Bronchial epithelial cell (primary cell): ENCODE measurements around the gene PID1. TPM values are rescaled to one million over a fixed set of nuclear protein-coding genes. Genes with fewer than 3 reads are reported as not detected.

Experiments used
- DNase-seq: peaks from one replicate; pipeline ENCODE4 v3.0.0-alpha.2; 2010; ENCODE audit warnings: low read depth
- FAIRE-seq: peaks from 2 replicates; lab custom pipeline; 2011; peaks lifted over from hg19 to GRCh38; lab: Jason Lieb, UNC
- H3K27me3 ChIP-seq: 2 replicates; pipeline ENCODE4 v1.5.1; 2011; ENCODE audit warnings: low read length; ENCODE audit not compliant: control insufficient read depth, insufficient read depth
- H3K36me3 ChIP-seq: 2 replicates; pipeline ENCODE4 v1.5.1; 2011; ENCODE audit warnings: low read length; ENCODE audit not compliant: control insufficient read depth, insufficient read depth
- H3K4me3 ChIP-seq: 2 replicates; pipeline ENCODE4 v1.5.1; 2011; ENCODE audit warnings: mild to moderate bottlenecking, low read depth, low read length, control low read depth
- total RNA-seq: library from RNA; depleted of rRNA; stranded (reverse); fragments of >200 nt; gene quantifications from 2 replicates; pipeline ENCODE4 v1.2.1, GENCODE V29; 2014
- TF ChIP-seq, protein P1 (sequence below): IDR thresholded peaks from 2 replicates; pipeline ENCODE4 v1.5.1; 2011; ENCODE audit warnings: mild to moderate bottlenecking, moderate library complexity, low read length, control low read depth, inconsistent platforms; ENCODE audit not compliant: insufficient read depth, severe bottlenecking

Gene PID1
- total RNA-seq, 1 donor from 2014 or later: 9.5 TPM

DNA sequence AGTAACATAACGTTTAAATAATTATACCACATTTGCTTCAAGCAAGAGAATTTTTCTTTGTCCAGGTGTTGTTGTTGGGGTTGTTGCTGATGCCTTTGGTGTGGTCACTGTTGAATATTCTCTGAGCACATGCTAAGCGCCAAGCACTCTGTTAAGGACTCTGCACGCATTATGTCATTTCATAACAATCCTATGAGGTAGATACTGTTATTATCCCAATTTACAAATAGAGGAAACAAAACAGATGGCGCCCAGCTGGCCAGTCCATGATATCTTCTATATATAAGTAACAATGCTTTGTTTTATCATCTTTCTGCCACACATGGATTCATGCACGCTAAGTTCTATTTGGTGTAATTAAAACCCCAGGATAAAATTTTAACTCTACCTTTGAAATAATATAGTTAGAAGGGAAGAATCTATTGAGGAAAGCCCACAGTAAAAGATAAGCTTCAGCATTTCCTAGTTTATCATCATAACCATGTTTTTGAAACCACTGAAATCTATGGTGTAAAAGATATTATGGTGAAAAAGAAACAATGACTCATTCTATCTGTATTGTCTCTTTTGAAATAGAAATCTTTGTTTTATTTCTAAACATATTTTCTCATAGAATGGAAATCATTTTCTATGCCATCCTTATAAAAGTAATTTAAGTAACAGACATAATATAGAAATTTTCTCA, 199.7 kb downstream of the PID1 start:
- Histone ChIP-seq H3K27me3 (no peaks in the 10 kb centered on the region), H3K36me3 (no peaks in the 10 kb centered on the region), H3K4me3 (no peak overlapping the region)
- FAIRE-seq (no peak), DNase-seq (no peak)
- TF ChIP-seq, protein P1, sequence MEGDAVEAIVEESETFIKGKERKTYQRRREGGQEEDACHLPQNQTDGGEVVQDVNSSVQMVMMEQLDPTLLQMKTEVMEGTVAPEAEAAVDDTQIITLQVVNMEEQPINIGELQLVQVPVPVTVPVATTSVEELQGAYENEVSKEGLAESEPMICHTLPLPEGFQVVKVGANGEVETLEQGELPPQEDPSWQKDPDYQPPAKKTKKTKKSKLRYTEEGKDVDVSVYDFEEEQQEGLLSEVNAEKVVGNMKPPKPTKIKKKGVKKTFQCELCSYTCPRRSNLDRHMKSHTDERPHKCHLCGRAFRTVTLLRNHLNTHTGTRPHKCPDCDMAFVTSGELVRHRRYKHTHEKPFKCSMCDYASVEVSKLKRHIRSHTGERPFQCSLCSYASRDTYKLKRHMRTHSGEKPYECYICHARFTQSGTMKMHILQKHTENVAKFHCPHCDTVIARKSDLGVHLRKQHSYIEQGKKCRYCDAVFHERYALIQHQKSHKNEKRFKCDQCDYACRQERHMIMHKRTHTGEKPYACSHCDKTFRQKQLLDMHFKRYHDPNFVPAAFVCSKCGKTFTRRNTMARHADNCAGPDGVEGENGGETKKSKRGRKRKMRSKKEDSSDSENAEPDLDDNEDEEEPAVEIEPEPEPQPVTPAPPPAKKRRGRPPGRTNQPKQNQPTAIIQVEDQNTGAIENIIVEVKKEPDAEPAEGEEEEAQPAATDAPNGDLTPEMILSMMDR: no peak

DNA sequence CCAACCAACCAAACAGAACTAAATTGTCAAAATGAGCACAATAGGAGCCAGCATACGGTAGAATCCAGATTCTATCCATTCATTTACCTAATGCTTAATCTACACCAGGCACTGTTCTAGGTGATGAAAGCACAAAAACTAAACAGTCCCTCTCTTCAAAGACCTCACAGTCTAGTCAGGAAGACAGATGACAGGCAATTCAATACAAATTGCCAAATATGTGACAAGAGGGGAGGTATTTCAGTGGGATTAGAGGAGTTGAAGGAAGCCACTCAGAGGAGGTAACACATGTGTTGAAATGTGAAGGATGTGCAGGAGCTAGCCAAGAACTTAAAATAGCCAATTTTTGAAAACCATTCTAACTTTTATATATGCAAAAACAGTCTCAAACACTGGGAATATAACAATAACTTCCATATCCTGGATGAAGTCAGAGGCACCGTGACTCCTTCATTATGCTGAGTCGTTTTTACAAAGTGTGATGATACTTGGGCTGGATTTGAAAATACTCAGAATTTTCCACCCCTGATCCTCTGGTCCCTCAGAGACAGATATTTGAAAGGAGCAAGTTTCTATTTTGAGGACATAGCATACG, 204.9 kb downstream of the PID1 start:
- TF ChIP-seq, protein P1: no peak
- FAIRE-seq: no peak
- DNase-seq: no peak
- Histone ChIP-seq H3K36me3 (no peaks in the 10 kb centered on the region), H3K27me3 (no peaks in the 10 kb centered on the region), H3K4me3 (no peak overlapping the region)

DNA sequence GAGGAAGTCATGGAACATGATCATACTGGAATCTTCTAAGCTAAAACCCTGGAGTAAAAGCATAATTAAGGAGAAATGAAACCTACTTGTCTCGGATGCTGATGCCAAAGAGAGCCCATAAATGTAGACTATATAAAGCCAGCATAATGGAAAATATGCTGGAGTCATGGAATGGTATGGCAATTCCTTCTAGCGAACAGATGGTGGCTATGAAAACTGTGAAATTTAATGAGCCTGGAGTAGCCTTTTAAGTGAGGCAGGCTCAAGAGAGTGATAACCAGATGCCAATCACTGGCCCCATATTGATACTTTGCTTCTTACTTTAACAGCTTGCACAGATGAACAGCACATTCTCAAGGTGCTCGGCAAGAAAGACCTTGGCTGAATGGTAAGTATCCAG, 206.3 kb downstream of the PID1 start:
- no peaks in the 10 kb centered on the region for H3K36me3 ChIP-seq
- no peaks in the 10 kb centered on the region for H3K27me3 ChIP-seq
- TF ChIP-seq, protein P1: no peak
- H3K4me3 ChIP-seq: no peak overlapping the region
- no peak for FAIRE-seq
- DNase-seq: no peak

DNA sequence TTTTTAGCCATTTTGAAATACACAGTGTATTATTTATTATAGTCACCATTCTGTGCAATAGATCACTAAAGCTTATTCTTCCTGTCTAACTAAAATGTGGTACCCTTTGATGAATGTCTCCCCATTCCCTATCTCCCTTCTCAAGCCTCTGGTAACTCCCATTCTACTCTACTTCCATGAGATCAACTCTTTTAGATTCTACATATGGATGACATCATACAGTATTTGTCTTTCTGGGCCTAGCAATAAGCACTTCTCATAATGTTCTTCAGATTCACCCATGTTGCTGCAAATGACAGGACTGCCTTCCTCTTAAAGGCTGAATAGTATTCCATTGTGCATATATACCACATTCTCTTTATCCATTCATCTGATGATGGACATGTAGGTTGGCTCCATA, 210.9 kb downstream of the PID1 start:
- no peaks in the 10 kb centered on the region for H3K27me3 ChIP-seq
- TF ChIP-seq, protein P1: no peak
- H3K36me3 ChIP-seq: no peaks in the 10 kb centered on the region
- no peak for DNase-seq
- H3K4me3 ChIP-seq: no peak overlapping the region
- no peak for FAIRE-seq

DNA sequence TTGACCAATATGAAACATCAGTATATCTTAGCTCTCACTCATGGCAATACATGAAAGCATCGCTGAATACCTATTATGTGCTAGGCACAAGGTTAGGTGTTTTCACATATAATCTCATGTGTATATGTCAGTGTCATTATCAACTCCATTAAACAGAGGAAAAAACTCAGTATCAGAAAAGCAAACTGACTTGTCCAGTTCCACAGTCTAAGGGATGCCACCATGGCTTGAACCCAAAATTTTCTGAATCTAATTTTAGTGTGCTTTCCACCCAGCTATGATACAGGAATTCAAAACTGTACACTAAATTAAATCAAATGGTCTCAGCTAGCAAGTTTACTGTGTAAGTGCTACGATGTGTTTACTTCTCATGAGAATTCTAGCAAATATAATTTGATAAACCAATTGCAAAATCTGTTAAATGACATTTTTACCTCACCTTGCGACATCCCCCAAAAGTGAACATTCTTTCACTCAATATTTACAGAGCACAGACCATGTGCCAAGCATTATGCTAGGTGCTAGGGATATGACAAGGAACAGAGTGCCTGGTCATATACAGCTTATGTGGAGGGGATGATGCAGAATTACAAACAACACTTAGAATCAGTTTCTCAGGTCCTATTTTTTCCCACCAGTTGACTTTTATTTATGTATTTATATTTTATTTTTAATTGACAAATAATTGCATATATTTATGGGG, 211.6 kb downstream of the PID1 start:
- FAIRE-seq (no peak), DNase-seq (no peak)
- H3K36me3 ChIP-seq: no peaks in the 10 kb centered on the region
- TF ChIP-seq, protein P1: no peak
- H3K27me3 ChIP-seq: no peaks in the 10 kb centered on the region
- H3K4me3 ChIP-seq: no peak overlapping the region
